Inflammatory macrophage (primary cell): ENCODE results near the gene VAMP7.
A peak's percentile ranks its signal among the peaks of the same experiment; 100 is the strongest.
"Not testable (repeated sequence)": the region's sequence is repeated elsewhere in the genome, so short reads cannot be mapped to it uniquely, and the experiment has no call there.

Experiments used
- DNase-seq, 2 donors: peaks; one replicate each; pipeline ENCODE4 v3.0.0-alpha.2; 2020 to 2022
- total RNA-seq, 18 experiments: gene quantifications; one replicate each; lab custom pipeline; 2026; ENCODE audit warnings: mixed read lengths in 6 of 18, inconsistent platforms in 2 of 18; lab: John Stamatoyannopoulos, UW

Gene VAMP7, protein sequence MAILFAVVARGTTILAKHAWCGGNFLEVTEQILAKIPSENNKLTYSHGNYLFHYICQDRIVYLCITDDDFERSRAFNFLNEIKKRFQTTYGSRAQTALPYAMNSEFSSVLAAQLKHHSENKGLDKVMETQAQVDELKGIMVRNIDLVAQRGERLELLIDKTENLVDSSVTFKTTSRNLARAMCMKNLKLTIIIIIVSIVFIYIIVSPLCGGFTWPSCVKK
- 46.8 to 151 (median 96.1) reads per million in 18 experiments for total RNA-seq

- peak; percentile 87 to 89 for DNase-seq
These were observed at the start of gene VAMP7 for GRCh38 chrX:155881158-155881993. Gene VAMP7, plus strand, starts transcription at chrX:155881345. Its CDS starts 8,122 bp downstream, at chrX:155889467.

GRCh38 chrX:155841232-155841631 lies 39.9 kb upstream of the VAMP7 start:
- peak; percentile 30 to 62 for DNase-seq

DNA sequence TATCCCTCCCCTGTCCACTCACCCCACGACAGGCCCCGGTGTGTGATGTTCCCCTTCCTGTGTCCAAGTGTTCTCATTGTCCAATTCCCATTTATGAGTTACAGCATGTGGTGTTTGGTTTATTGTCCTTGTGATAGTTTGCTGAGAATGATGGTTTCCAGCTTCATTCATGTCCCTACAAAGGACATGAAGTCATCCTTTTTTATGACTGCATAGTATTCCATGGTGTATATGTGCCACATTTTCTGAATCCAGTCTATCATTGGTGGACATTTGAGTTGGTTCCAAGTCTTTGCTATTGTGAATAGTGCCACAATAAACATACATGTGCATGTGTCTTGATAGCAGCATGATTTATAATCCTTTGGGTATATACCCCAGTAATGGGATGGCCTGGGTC lies 29.4 kb upstream of the VAMP7 start:
- DNase-seq, result not testable (repeated sequence)

DNA sequence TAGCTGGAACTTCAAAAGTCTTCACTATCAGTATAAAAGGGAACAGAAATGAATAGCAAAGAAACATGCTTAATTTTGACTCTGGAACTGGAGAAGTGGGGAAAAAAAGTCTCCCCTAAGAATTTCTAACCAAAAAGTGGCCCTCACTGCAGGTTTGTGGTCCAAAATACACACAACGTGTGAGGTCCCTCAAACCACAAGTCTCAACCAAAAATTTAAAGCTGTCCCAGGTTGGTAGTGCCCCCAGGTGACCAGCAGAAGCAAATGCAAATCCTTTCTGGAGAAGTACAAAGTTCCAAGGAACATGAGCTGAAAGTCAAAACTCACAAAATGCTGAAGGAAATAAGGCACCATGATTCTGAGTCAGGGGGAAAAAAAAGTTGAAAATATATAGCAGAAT lies 23.6 kb upstream of the VAMP7 start:
- DNase-seq, result no peak

DNA sequence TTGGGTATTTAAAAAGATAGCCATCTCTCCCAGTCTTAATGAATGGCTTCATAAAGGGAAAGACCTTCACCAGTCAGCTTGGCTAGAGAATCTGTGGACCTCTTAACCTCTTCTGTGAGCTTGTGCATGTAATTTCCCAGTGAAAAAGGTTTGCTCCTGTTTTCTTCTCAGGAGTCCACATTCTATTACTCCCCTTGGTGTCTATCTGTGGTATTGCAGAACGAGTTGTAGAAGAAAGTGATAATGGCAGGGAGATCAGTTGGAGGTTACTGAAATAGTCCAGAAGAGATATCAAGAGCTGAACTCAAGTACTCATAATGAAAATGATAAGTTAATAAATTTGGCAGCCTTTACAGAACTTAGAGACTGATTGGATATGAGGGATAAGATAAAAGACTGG lies 16.5 kb upstream of the VAMP7 start:
- DNase-seq, result no peak

- DNase-seq, result no peak
These were observed 16.0 kb upstream of the VAMP7 start for GRCh38 chrX:155865193-155865592.

GRCh38 chrX:155867821-155868220 lies 13.3 kb upstream of the VAMP7 start:
- no peak for DNase-seq

- no peak for DNase-seq
These were observed 10.2 kb upstream of the VAMP7 start for GRCh38 chrX:155870958-155871357.

DNA sequence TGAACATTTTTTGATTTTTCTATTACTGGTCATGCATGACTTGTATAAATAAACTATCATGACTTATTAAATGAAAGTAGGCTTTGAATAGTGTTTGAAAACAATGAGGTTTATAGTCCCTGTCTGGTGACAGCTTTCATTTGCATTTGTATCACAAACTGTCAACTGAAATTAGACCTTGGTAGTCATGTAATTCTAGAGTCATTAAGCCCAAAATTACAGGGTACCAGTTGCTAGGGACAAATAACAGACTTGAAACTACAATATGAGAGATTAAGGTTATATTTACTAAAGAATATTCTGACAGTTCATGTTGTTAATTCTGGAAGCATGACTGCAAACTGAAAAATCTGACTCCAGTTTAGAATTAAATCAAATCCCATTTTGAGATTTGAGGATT lies 9.2 kb upstream of the VAMP7 start:
- DNase-seq, result no peak

DNA sequence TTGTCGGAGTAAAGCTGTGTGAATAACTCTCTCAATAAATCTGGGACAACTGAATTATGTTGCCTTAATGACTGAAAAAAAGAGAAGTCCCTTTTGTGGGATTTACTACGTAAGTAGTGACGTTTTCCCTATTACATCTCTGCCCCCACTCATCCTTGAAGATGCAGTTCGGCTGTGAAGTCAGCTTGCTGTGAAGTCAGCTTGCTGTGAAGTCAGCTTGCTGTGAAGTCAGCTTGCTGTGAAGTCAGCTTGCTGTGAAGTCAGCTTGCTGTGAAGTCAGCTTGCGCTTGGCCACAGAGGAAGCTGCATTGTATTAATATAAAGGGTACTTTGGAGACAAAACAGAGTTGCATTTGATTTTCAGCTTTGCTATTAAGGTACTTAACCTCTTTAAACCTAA lies 8.0 kb upstream of the VAMP7 start:
- DNase-seq, result no peak

GRCh38 chrX:155874571-155875244 lies 6.4 kb upstream of the VAMP7 start:
- DNase-seq, result no peak

GRCh38 chrX:155876704-155877103 lies 4.4 kb upstream of the VAMP7 start:
- peak in 1 of 2 donors; percentile 17 for DNase-seq

- DNase-seq, result no peak
These were observed 3.9 kb upstream of the VAMP7 start for GRCh38 chrX:155877288-155877687.

- DNase-seq, result no peak
These were observed 473 bp upstream of the VAMP7 start for GRCh38 chrX:155880586-155881157.

DNA sequence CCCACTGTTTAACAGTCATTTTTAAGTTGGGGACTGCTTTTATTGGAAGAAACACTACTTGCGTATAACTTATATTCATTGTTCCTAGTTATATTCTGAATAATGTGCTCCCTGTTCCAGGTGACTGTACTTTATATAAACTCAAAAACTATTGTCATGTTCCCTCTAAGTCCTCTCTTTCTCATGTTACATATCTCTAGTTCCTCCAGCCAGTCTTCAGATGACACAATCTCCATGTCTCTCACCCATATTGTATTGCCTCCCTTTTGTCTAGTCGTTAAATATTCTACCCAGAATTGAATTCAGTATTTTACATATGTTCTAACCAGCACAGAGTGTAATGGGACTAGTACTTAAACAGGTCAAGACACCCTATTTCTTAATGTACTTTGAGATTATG lies 5.3 kb downstream of the VAMP7 start:
- DNase-seq, result peak in 1 of 2 donors; percentile 42

- peak; percentile 17 to 32 for DNase-seq
These were observed 7.0 kb downstream of the VAMP7 start for GRCh38 chrX:155888139-155888538.

DNA sequence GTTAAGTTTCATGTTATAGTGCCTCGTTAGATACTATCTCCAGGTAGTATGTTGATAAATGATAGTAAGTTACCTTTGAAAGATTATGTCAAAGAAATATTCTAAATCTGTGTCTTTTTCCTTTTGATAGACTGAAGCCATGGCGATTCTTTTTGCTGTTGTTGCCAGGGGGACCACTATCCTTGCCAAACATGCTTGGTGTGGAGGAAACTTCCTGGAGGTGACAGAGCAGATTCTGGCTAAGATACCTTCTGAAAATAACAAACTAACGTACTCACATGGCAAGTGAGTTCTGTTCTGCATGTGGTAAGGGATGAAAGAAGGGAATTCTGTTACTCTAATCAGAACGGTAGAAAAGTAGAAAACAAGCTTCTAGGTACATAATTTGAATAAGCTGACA lies 8.2 kb downstream of the VAMP7 start:
- DNase-seq, result no peak

DNA sequence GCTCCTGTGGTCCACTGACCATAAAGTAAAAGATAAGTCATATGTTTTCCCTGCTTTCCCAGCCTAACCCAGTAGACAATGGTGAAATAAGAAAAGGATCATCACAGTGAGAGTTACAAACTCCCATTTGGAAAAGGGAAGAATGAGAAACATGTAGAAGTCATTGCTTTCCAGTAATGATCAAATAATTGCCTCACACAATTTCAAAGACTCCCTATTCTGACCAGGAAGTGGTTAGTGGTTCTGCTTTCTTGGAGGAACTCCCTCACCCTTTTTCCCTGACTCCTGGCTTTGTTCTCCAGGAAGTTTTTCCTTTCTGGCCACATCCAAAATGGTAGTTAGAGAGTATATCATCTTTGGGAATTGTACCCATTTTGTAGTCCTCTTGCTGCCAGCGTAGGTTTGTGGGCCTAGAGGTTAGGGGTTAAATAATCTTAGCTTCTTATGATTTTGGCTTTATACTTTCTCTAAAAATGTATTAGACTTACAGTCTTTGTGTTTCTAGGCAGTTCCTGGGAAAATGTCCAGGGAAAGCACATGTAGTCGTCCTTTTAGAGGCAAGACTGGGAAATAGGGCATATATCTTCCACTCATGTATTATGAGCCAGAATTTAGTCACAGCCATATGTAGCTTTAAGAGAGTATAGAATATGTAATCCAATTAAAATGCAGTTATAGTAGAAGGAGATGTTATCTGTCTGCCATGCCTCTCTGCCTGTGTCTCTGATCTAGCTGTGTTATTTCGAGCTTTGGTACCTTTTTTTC lies 10.5 kb downstream of the VAMP7 start:
- peak; percentile 34 to 54 for DNase-seq

- peak in 1 of 2 donors; percentile 14 for DNase-seq
These were observed 12.4 kb downstream of the VAMP7 start for GRCh38 chrX:155893521-155893920.

- DNase-seq, result peak in 1 of 2 donors; percentile 33
These were observed 15.4 kb downstream of the VAMP7 start for GRCh38 chrX:155896512-155896911.

GRCh38 chrX:155899366-155899765 lies 18.2 kb downstream of the VAMP7 start:
- peak in 1 of 2 donors; percentile 4 for DNase-seq

DNA sequence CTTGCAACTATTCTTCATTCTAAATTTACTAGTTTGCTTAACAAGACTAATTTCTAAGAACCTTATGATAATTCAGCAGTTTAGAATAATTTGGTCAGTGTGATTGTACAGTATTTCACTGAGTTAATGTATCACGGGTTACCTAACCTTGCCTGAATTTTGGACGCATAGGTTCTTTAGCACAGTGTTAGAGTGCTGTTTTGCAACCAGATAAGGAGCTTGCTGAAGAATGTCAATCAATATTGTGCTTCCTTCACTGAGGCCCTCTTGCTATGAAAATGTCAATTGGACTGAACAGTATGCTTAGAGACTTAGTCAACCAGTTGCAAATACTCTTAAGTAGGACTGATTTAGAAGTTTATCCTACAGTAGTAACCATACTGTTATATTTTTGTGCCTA lies 19.6 kb downstream of the VAMP7 start:
- DNase-seq, result no peak
